Small intestine (tissue), 7 donors: Measurements from ENCODE around the gene STAT3. TPM values are rescaled to one million over a fixed set of nuclear protein-coding genes. Genes with fewer than 3 reads are reported as not detected.

Experiments used
- DNase-seq, 2 donors: peaks; one replicate each; pipeline versions ENCODE4 v3.0.0 to v3.0.0-alpha.2; 2013
- FAIRE-seq: peaks from 2 replicates; lab custom pipeline; 2012; peaks lifted over from hg19 to GRCh38; lab: Jason Lieb, UNC
- H3K27ac ChIP-seq, 3 donors: one replicate each; pipeline ENCODE4 v1.5.1; 2013; ENCODE audit warnings: low read length in 2 of 3, mild to moderate bottlenecking in 2 of 3, control low read depth in 1 of 3, inconsistent platforms in 1 of 3, low read depth in 1 of 3, moderate library complexity in 1 of 3
- H3K27me3 ChIP-seq, 3 donors: one replicate each; pipeline ENCODE4 v1.6.1; 2013; ENCODE audit warnings: low read length in 3 of 3, inconsistent platforms in 1 of 3; ENCODE audit not compliant: control insufficient read depth in 3 of 3, insufficient read depth in 3 of 3
- H3K36me3 ChIP-seq, 3 donors: one replicate each; pipeline ENCODE4 v1.6.1; 2013; ENCODE audit warnings: low read length in 3 of 3, inconsistent platforms in 1 of 3, low read depth in 1 of 3, mild to moderate bottlenecking in 1 of 3, moderate library complexity in 1 of 3; ENCODE audit not compliant: control insufficient read depth in 3 of 3, insufficient read depth in 2 of 3
- H3K4me1 ChIP-seq, 3 donors: one replicate each; pipeline ENCODE4 v1.6.1; 2013; ENCODE audit warnings: low read length in 2 of 3, inconsistent platforms in 1 of 3, low read depth in 1 of 3, mild to moderate bottlenecking in 1 of 3, moderate library complexity in 1 of 3; ENCODE audit not compliant: control insufficient read depth in 3 of 3, insufficient read depth in 2 of 3
- H3K4me3 ChIP-seq, 3 donors: one replicate each; pipeline ENCODE4 v1.5.1; 2013; ENCODE audit warnings: low read length in 3 of 3, control low read depth in 1 of 3, inconsistent platforms in 1 of 3, low read depth in 1 of 3, mild to moderate bottlenecking in 1 of 3, moderate library complexity in 1 of 3
- H3K9me3 ChIP-seq, 2 donors: one replicate each; pipeline ENCODE4 v1.6.1; 2013; ENCODE audit warnings: low read depth in 1 of 2, low read length in 1 of 2; ENCODE audit not compliant: control insufficient read depth in 2 of 2, insufficient read depth in 1 of 2
- WGBS, 3 donors: extraction: QIAGEN DNeasy Blood & Tissue Kit; methylation state at CpG; one replicate each; pipeline ENCODE4 v1.1.7; 2013; 5-methylcytosine and 5-hydroxymethylcytosine counted together
- polyA plus RNA-seq, 4 donors: library from polyadenylated mRNA; stranded (reverse) in 3 of 4; unstranded in 1 of 4; fragments of 200-250 nt in 3 of 4; fragments of 120-200 nt in 1 of 4; gene quantifications; one replicate each; pipeline versions ENCODE4 v1.2.1 to v1.2.3, GENCODE V29; 2013
- donor health status: healthy with polysubstance abuse.
- donor health status: control.
- donor health status: control.
- donor health status: Bipolar disorder and iron deficiency.
- donor health status: healthy.

STAT3 gene
- polyA plus RNA-seq, 4 donors, result 49.0 to 132 (median 66.1) TPM

DNA sequence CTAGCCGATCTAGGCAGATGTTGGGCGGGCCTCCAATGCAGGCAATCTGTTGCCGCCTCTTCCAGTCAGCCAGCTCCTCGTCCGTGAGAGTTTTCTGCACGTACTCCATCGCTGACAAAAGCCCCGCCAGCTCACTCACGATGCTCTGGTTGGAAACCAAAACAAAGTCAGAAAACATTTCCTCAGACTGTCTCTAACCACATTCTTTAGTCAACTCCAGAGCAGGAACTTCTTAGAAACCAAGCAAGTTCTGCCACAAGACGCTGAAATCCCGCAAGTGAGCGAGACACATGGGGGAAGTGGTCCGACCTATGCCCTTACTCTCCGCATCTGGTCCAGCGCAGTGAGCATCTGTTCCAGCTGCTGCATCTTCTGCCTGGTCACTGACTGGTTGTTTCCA, 50.8 kb downstream of the STAT3 start:
- Histone ChIP-seq H3K9me3 (no peaks in the 10 kb centered on the region), H3K4me3 (no peak overlapping the region), H3K27ac (no peak overlapping the region), H3K27me3 (no peaks in the 10 kb centered on the region), H3K36me3 (peaks cover 21 to 80% (median 27%) of the 10 kb centered on the region in 3 donors), H3K4me1 (no peaks in the 10 kb centered on the region)
- 61 to 77% (median 69%) methylated on average over 15 of the region's 15 CpGs for WGBS, 3 donors
- DNase-seq (peak in 1 of 2 donors; percentile 42), FAIRE-seq (no peak)

DNA sequence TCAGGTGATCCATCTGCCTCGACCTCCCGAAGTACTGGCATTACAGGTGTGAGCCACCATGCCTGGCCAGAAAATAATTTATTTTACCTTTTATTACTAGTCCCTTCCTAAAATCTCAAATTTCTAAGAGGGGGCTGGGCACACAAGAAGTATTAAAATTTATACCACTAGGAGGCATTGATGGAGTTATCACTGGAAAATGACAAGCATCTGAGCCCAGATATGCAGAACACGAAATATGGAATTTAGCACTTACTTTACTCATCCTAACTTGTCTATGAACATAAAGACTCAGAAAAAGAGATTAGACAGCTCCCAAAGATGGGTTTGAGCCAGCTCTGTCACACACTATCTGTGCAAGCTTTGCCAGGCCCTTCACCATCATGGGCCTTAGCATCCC, 53.6 kb downstream of the STAT3 start:
- DNase-seq, result no peak
- FAIRE-seq, result no peak
- Histone ChIP-seq H3K4me1 (no peaks in the 10 kb centered on the region), H3K4me3 (no peak overlapping the region), H3K27ac (no peak overlapping the region), H3K9me3 (no peaks in the 10 kb centered on the region), H3K36me3 (peaks cover 24 to 73% (median 29%) of the 10 kb centered on the region in 3 donors), H3K27me3 (no peaks in the 10 kb centered on the region)
- 89 to 97% (median 93%) methylated on average over 3 of the region's 3 CpGs for WGBS, 3 donors

DNA sequence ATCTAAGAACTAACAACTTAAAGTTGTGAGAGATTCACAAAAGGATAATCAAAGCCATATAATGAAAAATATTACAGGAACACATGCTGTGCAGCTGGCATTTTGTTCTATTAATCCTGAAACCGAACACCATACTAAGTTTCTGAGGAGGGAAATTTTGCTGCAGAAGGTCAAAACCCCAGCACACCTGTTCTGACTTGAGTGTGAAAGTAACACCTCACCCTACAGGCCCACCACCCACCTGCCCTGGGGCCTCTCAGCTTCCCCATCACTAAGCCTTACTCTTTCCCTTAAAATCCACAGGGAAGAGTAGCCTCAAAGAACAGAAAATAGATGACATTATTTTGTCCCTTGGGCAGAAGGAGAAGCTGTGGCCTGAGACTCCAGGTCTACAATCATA, 55.2 kb downstream of the STAT3 start:
- Histone ChIP-seq H3K4me3 (no peak overlapping the region), H3K27me3 (no peaks in the 10 kb centered on the region), H3K4me1 (no peaks in the 10 kb centered on the region), H3K36me3 (peaks cover 25 to 77% (median 30%) of the 10 kb centered on the region in 3 donors), H3K27ac (no peak overlapping the region), H3K9me3 (no peaks in the 10 kb centered on the region)
- FAIRE-seq (no peak), DNase-seq (no peak)
- 55 to 80% (median 65%) methylated on average over 1 of the region's 1 CpG for WGBS, 3 donors

DNA sequence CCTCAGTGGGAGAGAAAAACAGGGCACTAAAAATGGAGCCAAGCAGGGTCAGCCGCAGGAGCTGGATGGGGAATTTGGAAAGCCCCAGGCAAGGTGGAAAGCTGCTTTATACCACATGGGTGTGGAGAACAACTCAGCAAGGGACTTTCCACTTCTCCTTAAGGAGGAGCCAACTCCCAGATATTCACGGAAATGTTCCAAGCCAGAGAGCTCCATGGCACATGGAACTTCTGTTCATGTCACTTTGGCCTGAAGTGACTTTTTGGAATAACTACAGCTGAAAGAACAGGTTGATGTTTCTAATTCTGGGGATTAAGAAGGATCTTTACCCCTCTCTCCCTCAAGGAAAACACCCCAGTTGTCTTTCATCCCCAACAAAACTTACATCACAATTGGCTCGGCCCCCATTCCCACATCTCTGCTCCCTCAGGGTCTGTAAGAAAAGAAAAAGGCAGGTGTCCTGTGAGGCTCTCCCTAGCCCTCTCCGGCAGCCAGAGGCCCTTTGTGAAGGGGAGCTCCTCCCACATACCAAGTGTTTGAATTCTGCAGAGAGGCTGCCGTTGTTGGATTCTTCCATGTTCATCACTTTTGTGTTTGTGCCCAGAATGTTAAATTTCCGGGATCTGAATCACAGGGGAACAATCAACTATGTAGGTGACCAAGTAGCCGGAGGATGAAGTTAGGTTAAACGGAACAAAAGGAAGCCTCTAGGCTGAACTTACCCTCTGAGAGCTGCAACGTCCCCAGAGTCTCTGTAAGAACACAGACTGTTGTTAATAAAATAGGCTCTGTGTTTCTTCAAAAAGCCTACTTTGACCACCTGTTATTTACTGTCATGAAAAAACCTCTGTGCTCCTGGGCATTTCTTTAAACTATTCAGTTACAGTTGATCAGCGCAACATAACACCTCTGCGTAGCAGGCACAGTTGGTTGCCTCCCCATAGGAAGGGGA, 58.9 kb downstream of the STAT3 start:
- WGBS, 3 donors, result 53 to 69% (median 62%) methylated on average over 11 of the region's 11 CpGs
- FAIRE-seq (no peak), DNase-seq (peak; percentile 48)
- Histone ChIP-seq H3K27me3 (no peaks in the 10 kb centered on the region), H3K9me3 (no peaks in the 10 kb centered on the region), H3K36me3 (peaks cover 19 to 73% (median 32%) of the 10 kb centered on the region in 3 donors), H3K27ac (peak overlapping the region in 2 of 3 donors; percentile 14 to 57), H3K4me3 (peak overlapping the region in 1 of 3 donors; percentile 20), H3K4me1 (no peaks in the 10 kb centered on the region)

DNA sequence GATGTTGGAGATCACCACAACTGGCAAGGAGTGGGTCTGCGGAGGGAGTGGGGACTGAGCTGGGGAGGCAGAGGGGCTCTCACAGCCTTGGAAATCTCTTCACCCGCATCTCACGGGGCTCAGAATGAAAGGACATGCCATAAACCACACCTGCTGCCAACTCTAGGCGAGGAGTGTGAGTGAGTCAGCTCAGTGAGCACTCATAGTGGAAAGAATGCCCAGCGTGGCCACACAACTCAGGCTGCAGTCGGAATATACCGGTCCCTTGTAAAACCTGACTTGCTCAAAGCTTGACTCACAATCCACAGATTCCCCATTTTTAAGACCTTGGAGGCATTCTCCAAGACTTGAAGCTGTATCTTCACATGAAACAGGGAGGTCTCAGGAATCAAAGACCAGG, 63.2 kb downstream of the STAT3 start:
- peaks cover 25 to 83% (median 27%) of the 10 kb centered on the region in 3 donors for H3K36me3 ChIP-seq
- H3K4me1 ChIP-seq, result peaks cover 0 to 3% (median 0%) of the 10 kb centered on the region in 3 donors
- DNase-seq (no peak), FAIRE-seq (no peak)
- H3K27me3 ChIP-seq, result no peaks in the 10 kb centered on the region
- no peaks in the 10 kb centered on the region for H3K9me3 ChIP-seq
- H3K27ac ChIP-seq, result no peak overlapping the region
- H3K4me3 ChIP-seq, result no peak overlapping the region
- WGBS, 3 donors, result 56 to 72% (median 64%) methylated on average over 7 of the region's 7 CpGs

DNA sequence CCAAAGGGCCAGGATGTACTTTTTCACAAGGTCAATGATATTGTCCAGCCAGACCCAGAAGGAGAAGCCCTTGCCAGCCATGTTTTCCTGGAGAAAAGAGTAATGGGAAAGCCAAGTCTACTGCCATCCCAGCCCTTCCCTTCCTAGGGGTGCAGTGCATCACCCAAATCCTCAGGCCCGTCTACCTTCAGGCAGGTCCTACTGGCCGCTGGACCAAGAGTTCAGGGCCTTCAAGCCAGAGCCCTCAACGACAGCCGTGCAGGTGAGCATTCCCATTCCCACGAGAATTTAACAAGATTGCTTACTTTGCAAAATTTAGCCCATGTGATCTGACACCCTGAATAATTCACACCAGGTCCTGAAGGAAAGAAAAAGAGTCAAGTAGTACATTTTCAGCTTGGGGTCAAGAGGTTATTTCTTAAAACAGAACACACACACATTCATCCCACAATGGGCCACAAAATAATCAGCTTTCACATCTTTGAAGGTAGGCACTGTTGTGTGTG, 64.9 kb downstream of the STAT3 start:
- WGBS, 3 donors, result 88 to 94% (median 90%) methylated on average over 5 of the region's 5 CpGs
- H3K27ac ChIP-seq, result peak overlapping the region in 2 of 3 donors; percentile 0 to 56
- H3K4me1 ChIP-seq, result peaks cover 0 to 19% (median 0%) of the 10 kb centered on the region in 3 donors
- H3K36me3 ChIP-seq, result peaks cover 26 to 82% (median 30%) of the 10 kb centered on the region in 3 donors
- no peaks in the 10 kb centered on the region for H3K9me3 ChIP-seq
- no peaks in the 10 kb centered on the region for H3K27me3 ChIP-seq
- DNase-seq (no peak), FAIRE-seq (no peak)
- no peak overlapping the region for H3K4me3 ChIP-seq

DNA sequence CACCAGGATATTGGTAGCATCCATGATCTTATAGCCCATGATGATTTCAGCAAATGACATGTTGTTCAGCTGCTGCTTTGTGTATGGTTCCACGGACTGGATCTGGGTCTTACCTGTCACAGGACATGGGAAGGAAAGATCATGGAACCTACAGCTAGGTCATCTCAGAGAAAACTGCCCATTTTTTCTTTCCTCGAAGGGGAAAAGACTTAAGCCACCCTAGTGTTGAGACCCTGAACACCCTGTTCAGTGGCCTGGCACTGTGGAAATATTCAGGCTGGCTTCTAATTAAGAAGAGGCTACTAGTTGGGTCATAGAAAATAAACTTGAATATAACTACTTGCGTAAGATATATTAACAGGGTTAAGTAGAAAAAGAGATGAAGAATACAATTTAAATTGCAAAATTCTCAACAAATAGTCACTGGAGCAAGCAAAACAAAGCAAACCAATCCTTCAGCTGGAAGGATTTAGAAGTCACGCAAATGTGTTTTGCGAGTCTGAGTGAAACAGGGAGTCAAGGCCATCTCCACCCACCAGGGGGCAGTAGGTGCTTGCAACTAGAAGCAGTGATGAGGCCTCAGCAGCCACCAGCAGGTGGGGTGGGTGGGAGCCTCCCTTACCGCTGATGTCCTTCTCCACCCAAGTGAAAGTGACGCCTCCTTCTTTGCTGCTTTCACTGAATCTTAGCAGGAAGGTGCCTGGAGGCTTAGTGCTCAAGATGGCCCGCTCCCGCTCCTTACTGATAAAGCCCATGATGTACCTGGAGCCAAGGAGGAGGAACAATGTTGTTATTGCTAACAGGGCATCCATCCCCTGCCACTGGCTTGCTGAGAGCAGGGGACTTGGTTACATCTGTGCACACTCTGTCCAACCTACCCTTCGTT, 65.6 kb downstream of the STAT3 start:
- no peak overlapping the region for H3K4me3 ChIP-seq
- peaks cover 0 to 26% (median 0%) of the 10 kb centered on the region in 3 donors for H3K4me1 ChIP-seq
- no peak for FAIRE-seq
- peaks cover 26 to 84% (median 36%) of the 10 kb centered on the region in 3 donors for H3K36me3 ChIP-seq
- no peaks in the 10 kb centered on the region for H3K9me3 ChIP-seq
- DNase-seq, result peak; percentile 90 to 96
- H3K27me3 ChIP-seq, result no peaks in the 10 kb centered on the region
- 38 to 41% (median 41%) methylated on average over 10 of the region's 10 CpGs for WGBS, 3 donors
- peak overlapping the region in 2 of 3 donors; percentile 0 to 56 for H3K27ac ChIP-seq

DNA sequence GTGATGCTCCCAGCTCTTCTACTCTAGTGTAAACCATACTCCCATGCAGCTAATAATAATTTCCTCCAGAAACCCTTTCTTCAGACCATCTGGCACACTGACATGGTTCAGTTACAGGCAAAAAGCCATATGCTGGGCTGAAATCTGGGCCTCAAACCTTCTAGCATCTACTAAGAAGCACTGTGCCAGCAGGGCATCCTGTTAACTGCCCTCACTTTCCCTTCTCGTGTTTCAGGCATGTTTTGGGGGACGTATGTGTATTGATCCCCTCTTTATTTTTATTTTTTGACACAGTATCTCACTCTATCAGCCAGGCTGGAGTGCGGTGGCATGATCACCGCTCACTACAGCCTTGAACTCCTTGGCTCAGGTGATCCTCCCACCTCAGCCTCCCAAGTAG, 66.7 kb downstream of the STAT3 start:
- Histone ChIP-seq H3K27ac (no peak overlapping the region), H3K36me3 (peaks cover 29 to 86% (median 36%) of the 10 kb centered on the region in 3 donors), H3K4me1 (peaks cover 0 to 37% (median 0%) of the 10 kb centered on the region in 3 donors), H3K27me3 (no peaks in the 10 kb centered on the region), H3K4me3 (no peak overlapping the region), H3K9me3 (no peaks in the 10 kb centered on the region)
- FAIRE-seq (no peak), DNase-seq (no peak)
- 92 to 95% (median 94%) methylated on average over 4 of the region's 4 CpGs for WGBS, 3 donors
